ENCODE results near the gene KIFBP.
"Not testable (repeated sequence)": the region's sequence is repeated elsewhere in the genome, so short reads cannot be mapped to it uniquely, and the experiment has no call there.

Gene KIFBP, protein sequence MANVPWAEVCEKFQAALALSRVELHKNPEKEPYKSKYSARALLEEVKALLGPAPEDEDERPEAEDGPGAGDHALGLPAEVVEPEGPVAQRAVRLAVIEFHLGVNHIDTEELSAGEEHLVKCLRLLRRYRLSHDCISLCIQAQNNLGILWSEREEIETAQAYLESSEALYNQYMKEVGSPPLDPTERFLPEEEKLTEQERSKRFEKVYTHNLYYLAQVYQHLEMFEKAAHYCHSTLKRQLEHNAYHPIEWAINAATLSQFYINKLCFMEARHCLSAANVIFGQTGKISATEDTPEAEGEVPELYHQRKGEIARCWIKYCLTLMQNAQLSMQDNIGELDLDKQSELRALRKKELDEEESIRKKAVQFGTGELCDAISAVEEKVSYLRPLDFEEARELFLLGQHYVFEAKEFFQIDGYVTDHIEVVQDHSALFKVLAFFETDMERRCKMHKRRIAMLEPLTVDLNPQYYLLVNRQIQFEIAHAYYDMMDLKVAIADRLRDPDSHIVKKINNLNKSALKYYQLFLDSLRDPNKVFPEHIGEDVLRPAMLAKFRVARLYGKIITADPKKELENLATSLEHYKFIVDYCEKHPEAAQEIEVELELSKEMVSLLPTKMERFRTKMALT

DNA sequence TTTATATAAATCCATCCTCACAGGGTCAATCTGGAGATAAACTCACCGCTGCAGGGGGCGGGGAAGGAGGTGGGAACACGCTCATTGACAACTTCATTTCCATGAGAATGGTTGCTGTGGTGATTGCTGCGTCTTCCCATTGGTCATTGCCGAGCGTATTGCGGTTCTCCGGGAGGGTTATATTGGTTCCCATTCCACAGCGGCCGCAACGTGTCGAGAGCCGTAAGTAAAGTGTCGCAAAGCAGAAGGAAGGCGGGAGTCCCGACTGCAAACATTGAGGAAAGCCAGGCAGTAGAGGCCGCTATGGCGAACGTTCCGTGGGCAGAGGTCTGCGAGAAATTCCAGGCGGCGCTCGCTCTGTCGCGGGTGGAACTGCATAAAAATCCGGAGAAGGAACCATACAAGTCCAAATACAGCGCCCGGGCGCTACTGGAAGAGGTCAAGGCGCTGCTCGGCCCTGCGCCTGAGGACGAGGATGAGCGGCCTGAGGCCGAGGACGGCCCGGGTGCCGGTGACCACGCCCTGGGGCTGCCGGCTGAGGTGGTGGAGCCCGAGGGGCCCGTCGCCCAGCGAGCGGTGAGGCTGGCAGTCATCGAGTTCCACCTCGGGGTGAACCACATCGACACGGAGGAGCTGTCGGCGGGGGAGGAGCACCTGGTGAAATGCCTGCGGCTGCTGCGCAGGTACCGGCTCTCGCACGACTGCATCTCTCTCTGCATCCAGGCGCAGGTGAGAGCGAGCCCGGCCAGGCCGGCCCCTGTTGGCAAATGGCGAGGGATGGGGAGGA lies at the start of gene KIFBP:
KIFBP (plus strand) TSS at position 274 of the 787 bp plus-strand sequence; CDS start at position 304, 30 bp downstream.
- peak; percentile 100 for DNase-seq (ENCODE audit: low spot score)

GRCh38 chr10:68938884-68939283 lies 49.7 kb upstream of the KIFBP start:
- DNase-seq (ENCODE audit: low spot score) = no peak

GRCh38 chr10:68940917-68941316 lies 47.7 kb upstream of the KIFBP start:
- DNase-seq (ENCODE audit: low spot score) = not testable (repeated sequence)

- no peak for DNase-seq (ENCODE audit: low spot score)
Observed at GRCh38 chr10:68950598-68950997, 38.0 kb upstream of the KIFBP start.

- DNase-seq (ENCODE audit: low spot score) = no peak
Observed at GRCh38 chr10:68954904-68955303, 33.7 kb upstream of the KIFBP start.

DNA sequence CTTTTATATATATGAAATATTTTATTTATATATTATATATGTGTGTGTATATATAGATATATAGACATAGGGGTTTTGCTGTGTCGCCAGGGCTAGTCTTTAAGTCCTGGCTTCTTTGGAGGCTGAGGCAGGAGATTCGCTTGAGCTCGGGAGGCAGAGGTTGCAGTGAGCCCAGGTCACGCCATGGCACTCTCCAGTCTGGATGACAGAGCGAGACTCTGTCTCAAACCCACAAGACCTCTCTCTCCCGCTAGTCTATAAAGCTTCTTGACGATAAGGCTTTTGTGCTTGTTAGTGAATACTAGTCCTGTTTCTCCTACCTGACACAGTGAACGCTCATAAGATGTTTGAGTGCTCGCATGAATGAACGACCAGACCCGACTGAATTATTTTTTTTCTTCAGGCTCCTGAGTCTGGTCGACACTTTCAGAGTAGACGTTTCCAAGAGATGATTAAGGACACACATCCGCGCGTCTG lies 33.2 kb upstream of the KIFBP start:
- DNase-seq (ENCODE audit: low spot score) = peak; percentile 9

GRCh38 chr10:68955832-68956532 lies 32.6 kb upstream of the KIFBP start, which contains the start of gene DDX21:
DDX21 (plus strand) TSS chr10:68956170; CDS start chr10:68956226, 56 bp downstream.
- DNase-seq (ENCODE audit: low spot score) = peak; percentile 96

DNA sequence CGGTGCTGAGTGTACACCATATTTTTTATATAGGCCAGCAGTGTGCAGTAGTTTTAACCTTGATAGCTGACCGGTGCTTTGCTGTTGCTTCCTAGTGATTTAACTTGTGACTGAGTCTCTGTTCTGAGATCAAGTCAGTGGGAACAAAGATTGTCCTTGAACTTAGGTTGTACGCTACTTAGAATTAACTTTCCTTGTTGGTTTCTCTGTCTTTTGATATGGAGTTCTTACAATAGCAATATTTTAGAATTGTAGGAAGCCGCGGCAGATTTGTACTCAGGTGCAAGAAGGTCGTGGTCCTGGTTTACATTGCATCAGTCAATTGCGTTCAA lies 31.4 kb upstream of the KIFBP start:
- DNase-seq (ENCODE audit: low spot score) = no peak

- no peak for DNase-seq (ENCODE audit: low spot score)
Observed at GRCh38 chr10:68957654-68958053, 30.9 kb upstream of the KIFBP start.

GRCh38 chr10:68959695-68960527 lies 28.7 kb upstream of the KIFBP start:
- DNase-seq (ENCODE audit: low spot score) = no peak

- no peak for DNase-seq (ENCODE audit: low spot score)
Observed at GRCh38 chr10:68963151-68963550, 25.5 kb upstream of the KIFBP start.

DNA sequence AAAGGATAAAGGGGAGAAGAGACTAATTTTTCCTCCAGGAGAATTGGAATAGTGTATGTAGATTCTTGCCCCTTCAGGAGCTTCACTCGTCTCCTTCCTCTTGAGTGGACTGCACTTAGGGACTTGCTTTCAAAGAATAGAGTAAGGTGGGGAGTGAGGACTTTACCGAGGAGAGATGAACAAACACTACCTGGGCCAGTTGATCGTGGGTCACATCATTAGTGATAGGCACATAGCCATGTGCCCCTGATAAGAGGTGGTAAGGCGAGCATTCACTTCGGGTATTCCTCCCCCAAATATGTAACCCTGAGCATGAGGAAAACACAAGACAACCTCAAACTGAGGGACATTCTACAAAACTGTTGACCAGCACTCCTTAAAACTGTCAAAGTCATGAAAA lies 14.6 kb upstream of the KIFBP start:
- DNase-seq (ENCODE audit: low spot score) = no peak

DNA sequence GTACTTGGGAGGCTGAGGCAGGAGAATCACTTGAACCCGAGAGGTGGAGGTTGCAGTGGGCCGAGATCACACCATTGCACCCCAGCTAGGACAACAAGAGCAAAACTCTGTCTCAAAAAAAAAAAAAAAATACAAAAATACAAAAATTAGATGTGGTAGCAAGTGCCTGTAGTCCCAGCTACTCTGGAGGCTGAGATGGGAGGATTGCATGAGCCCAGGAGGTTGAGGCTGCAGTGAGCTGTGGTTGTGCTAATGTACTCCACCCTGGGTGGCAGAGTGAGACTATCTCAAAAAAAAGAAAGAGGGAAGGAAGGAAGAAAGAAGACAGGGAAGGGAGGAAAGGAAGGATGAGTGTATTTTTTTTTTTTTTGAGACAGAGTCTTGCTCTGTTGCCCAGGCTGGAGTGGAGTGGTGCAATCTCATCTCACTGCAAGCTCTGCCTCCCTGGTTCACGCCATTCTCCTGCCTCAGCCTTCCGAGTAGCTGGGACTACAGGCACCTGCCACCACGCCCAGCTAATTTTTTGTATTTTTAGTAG lies 12.6 kb upstream of the KIFBP start:
- DNase-seq (ENCODE audit: low spot score) = not testable (repeated sequence)

GRCh38 chr10:68979738-68980137 lies 8.9 kb upstream of the KIFBP start:
- DNase-seq (ENCODE audit: low spot score) = not testable (repeated sequence)

DNA sequence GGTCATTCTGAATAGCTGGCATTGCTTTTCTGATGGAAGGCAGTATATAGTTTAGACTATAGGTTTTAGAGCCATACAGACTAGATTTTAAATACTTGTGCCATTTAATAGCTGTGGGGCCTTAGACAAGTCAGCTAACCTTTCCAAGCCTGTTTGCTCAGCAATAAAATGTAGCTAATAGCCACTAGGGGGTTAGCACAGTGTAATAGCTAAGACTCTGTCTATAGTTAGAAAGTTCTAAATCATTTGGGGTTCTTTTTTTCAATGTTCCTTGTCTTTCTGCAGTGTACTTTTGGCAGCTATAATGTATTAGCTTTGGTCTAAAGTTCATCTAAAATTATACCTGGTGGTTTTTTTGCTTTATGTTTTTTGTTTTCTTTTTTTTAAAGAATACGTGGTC lies 7.5 kb upstream of the KIFBP start:
- DNase-seq (ENCODE audit: low spot score) = no peak

GRCh38 chr10:68982389-68982788 lies 6.2 kb upstream of the KIFBP start:
- no peak for DNase-seq (ENCODE audit: low spot score)

- DNase-seq (ENCODE audit: low spot score) = no peak
Observed at GRCh38 chr10:68987611-68988010, 992 bp upstream of the KIFBP start.

DNA sequence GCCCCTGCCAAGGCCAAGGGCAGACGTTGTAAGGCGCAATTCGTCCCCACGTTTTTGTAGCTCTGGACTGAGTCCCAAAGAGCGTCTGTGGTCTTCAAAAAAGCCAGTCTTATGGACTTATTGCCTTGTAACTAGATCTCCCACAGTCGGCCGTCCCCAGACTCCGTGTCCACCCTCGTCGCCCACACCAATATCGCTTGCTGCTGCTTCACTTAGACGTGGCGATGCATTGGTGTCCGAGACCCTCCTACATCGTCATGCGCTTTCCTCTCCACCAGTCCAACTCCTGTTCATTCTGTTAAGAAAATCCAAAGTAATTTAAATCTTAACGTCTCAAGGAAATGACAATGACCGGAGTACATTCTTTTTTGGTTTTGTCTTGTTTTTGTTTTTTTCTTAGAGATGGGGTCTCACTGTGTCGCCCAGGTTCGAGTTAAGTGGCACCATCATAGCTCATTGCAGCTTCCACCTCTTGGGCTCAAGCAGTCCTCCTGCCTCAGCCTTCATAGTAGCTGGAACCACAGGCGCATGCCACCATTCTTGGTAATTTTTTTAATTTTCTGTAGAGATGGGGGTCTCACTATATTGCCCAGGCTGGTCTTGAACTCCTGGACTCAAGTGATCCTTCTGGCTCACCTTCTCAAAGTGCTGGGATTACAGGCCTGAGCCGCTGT lies 851 bp downstream of the KIFBP start:
- peak; percentile 12 for DNase-seq (ENCODE audit: low spot score)

- no peak for DNase-seq (ENCODE audit: low spot score)
Observed at GRCh38 chr10:68992636-68993440, 4.2 kb downstream of the KIFBP start.

All from Ammon's horn (tissue), 1 donor.